GM21528 (cell line): ENCODE results near the gene HEG1.
A peak's percentile ranks its signal among the peaks of the same experiment; 100 is the strongest.
"Not testable (repeated sequence)": the region's sequence is repeated elsewhere in the genome, so short reads cannot be mapped to it uniquely, and the experiment has no call there.

Experiments
- ATAC-seq: cut with Tn5 transposase; IDR thresholded peaks from one replicate; pipeline ENCODE4 v1.9.1; 2021; ENCODE audit warnings: mild to moderate bottlenecking, moderate library complexity; ENCODE audit not compliant: unreplicated experiment, low FRiP score

Gene HEG1, protein sequence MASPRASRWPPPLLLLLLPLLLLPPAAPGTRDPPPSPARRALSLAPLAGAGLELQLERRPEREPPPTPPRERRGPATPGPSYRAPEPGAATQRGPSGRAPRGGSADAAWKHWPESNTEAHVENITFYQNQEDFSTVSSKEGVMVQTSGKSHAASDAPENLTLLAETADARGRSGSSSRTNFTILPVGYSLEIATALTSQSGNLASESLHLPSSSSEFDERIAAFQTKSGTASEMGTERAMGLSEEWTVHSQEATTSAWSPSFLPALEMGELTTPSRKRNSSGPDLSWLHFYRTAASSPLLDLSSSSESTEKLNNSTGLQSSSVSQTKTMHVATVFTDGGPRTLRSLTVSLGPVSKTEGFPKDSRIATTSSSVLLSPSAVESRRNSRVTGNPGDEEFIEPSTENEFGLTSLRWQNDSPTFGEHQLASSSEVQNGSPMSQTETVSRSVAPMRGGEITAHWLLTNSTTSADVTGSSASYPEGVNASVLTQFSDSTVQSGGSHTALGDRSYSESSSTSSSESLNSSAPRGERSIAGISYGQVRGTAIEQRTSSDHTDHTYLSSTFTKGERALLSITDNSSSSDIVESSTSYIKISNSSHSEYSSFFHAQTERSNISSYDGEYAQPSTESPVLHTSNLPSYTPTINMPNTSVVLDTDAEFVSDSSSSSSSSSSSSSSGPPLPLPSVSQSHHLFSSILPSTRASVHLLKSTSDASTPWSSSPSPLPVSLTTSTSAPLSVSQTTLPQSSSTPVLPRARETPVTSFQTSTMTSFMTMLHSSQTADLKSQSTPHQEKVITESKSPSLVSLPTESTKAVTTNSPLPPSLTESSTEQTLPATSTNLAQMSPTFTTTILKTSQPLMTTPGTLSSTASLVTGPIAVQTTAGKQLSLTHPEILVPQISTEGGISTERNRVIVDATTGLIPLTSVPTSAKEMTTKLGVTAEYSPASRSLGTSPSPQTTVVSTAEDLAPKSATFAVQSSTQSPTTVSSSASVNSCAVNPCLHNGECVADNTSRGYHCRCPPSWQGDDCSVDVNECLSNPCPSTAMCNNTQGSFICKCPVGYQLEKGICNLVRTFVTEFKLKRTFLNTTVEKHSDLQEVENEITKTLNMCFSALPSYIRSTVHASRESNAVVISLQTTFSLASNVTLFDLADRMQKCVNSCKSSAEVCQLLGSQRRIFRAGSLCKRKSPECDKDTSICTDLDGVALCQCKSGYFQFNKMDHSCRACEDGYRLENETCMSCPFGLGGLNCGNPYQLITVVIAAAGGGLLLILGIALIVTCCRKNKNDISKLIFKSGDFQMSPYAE (N-terminal part only)

DNA sequence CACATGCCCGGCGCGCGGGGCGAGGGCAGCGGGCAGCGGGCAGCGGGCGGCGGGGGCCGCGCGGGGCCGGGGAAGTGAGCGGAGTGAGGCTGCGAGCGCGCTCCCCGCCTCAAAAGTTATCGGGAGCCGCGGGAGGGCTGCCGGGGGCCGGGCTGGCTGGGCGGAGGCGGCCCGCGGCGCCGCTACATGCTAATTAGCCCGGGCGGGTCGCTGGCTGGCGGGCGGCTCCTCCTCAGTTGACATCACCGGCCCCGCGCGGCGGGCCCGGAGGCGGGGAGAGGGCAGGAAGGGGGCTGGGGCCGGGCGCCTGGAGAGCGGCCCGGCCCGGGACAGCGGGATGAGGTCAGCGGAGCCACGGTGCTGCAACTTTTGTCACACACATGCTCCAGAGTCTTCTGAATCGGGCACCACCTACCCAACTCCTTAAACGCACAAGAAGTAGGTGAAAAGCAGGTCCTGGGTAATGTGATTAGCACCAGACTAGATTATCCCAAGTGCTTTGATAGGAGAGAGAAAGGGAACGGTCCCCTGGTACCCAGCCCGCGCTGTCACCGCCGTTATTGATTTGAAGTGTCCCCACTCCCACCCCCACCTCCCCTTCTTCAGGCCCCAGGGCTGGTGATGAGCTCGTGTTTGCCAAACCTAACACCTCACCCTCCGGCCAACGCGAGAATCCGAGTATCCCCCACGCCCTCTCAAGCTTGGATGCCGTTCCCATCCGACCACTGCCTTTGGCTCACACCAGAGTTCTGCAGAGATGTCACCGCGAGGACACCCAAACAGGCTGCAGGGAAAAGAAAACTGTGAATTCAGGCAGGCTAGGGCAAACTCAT is at the start of gene HEG1:
Gene HEG1, minus strand, starts transcription at position 85 of the 833 bp plus-strand sequence. CDS start 107 bp downstream, outside the sequence.
- peak; percentile 54 for ATAC-seq

DNA sequence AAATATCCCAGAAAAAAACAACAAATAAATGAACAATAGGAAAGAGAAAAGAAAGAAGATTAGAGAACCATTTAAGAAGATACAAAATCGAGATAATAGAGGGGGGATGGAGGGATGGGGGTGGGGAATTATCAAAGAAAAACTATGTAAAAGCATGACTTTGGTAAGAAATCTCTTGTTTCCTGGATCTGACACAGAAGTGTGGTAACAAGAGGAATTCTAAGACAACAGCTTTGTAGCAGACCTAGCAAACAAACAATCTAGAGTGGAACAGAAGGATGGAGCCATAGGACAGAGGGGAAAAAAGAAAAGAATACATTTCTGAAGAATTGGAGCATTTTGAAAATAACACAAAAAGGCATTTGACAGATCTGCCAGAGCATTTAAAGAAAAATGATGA is 49.3 kb upstream of the HEG1 start:
- no peak for ATAC-seq

DNA sequence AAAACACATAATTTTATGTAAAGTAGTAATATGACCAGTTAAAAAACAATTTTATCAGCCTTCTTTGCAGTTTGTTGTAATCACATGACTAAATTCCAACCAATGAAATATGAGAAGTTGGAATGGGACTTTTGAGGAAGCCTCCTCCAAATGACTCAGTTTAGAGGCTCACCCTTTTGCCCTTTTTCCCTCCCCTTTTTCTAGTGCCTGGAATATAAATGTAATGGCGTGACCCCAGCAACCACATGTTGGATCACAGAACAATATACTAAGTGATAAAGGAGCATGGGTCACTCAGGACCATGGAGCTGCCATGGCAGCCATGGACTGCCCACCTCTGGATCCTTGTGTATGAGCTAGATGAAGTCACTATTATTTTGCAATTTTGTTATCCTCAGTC is 48.8 kb upstream of the HEG1 start:
- ATAC-seq = no peak

DNA sequence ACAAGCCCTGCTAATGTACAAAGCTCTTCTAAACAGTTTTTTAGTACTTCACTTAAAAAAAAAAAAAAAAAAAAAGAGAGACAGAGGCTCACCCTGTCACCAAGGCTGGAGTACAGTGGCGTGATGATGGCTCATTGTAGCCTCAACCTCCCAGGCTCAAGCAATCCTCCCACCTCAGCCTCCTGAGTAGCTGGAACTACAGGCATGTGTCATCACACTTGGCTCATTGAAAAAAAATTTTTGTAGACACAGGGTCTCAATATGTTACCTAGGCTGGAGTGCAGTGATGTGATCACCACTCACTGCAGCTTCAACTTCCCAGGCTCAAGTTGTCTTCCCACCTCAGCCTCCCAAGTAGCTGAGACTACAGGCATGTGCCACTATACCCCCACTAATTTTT is 47.6 kb upstream of the HEG1 start:
- no peak for ATAC-seq

DNA sequence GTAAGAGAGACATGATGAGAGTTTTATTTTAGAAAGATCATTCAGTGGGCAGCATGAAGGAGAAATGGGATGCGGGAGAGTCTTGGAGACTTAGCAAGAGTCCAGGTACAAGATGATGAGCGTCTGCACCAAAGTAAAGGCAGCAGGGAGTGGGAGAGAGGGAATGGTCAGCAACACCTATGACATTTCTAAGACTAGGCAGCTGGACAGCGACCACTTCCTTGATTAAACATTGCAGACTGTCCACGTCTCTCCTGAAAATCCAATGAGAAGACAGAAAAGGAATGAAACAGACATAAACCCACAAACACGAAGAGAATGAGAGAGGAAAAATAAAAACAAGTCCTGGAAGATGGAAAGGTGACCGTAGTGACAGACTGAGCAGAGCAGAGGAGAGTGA is 46.7 kb upstream of the HEG1 start:
- ATAC-seq = no peak

DNA sequence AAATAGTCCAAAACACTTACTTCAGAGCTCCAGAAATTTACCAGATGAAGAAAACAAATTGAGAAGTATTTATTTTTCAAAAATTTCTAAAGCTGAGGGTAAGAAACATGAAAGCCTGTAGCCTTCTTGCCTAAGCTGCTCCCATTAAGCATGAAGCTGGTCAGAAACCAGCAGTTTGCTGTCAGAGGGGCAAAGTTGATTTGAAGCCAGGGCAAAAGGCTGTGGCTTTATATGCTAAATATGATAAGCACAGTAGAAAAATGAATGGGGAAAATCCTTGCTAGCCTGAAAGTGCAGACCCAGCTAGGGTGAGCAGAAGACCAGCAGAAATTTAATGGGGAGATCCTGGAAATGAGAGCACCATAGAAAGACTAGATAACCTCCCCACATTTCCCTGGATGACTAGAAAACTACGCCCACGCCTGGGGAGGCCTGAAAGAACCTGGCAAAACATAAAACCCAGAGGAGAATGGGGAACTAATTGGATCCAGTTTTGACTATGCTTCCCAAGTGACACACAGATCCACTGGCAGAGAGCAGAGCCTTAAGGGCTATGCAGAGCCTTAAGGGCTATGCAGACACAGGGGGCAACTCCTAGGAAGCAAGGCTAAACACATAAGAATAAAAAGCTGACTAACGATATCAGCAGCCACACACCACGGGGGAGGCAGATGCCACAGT is 43.0 kb upstream of the HEG1 start:
- no peak for ATAC-seq

DNA sequence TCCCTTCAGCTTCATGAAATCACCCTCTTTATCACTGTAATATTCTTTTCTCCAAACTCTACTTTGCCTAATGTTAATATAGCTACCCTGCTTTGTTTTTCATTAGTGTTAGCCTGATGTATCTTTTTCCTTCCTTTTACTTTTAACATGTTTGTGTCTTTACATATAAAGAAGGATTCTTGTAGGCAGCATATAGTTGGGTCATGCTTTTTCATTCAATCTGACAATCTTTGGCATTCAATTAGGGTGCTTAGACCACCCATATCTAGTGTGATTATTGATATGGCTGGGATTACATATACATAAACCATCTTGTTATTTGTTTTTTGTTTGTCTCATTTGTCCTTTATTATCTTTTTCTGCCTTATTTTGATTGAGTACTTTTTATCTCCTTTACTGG is 34.9 kb upstream of the HEG1 start:
- no peak for ATAC-seq

DNA sequence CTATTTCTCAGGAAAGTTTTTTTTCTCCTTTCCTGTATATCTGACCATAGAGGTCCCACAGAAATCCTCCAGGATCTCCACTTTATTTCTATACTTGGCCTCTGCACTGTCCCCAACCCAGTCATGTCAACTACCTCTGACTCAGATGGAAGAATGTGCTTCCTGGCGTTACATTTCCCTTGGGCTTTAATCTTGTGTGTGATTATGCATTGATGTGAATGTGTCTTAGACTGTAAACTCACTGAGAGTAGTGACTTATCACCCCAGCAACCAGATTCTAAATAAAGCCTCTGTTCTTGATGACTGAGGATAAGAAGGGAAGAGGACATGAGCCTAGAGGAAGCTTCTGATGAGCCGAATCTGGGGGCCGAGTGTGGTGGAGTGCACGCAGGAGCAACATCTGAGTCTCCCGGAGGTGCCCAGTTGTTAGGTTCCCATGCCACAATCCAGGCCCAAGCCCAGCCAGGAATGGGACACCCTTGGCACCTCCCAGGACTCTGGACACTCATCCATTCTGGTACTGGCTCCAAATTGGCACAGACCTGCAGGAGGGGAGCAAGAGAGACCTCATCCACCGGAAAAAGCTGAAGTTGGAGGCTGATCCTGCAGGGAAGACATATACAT is 32.1 kb upstream of the HEG1 start:
- no peak for ATAC-seq

DNA sequence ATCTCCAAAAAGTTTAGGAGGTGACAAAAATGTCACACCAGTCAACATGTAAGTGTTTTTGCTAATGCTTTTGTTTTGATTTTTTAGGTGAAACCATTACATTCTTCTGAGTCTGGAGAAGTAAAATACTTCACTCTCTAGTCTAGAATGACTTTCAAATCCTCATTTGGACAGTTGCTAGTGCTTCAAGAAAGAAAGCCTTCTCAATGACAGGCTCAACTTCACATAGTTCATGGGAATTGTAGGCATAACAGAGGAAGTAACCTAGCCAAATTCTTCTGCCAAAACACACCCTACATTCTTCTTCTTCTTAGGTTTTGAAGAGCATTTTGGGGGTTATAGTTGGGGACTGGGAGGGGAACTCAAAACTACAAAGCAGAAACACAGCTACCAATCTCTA is 29.4 kb upstream of the HEG1 start:
- ATAC-seq = no peak

DNA sequence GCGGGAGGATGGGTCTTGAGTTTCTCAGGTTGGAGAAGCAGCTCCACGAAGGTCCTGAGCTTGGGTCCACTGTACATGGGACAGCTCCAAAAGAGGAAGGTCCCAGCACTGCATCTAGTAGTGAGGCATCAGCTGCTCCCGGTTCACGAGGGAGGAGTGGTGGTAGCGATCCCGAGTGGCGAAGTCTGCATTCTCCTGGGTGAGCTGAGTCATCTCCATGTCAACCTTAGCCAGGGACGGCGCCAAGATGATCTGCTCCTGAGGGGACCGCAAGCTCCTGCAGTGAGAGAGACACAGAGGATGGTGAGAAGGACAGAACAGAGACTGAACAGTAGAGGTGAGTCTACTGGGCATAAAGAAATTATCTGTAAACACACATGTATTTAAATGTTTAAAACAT is 28.0 kb upstream of the HEG1 start:
- no peak for ATAC-seq

DNA sequence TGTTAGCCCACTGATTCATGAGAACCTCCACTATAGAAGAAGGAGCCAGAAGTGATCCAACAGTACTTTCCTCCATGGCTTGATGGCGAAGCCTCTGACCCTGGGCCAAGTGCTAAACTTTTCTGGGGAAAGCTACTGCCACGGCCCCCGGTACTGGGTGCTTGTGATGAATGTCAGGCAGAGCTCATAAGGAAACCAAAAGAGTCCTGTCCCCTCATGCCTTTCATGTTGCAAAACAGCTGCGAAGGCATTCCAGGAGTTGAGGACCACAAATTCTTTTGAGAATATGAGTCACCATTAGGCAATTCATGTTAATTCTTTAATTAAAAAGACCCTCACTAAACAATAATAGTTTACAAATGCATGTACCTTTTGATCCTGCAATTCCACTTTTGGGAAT is 26.5 kb upstream of the HEG1 start:
- not testable (repeated sequence) for ATAC-seq

DNA sequence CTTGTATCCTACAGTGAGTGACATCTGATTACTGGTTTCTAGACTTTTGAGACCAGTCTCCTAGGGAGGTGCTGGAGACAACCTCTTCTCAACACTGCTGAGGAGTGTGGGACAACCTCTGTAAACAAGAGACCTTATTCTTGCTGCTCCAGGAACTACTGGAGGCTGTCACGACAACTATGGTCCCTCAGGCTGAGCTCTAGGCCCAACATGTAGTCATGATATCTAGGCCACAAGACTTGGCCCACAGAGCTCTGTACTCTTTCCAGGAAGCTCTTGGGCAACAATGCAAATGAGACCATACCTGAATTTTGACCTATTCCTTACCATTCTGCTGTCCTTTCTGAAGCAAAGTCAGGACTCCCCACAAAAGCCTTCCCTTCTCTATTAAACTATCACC is 24.3 kb upstream of the HEG1 start:
- no peak for ATAC-seq

DNA sequence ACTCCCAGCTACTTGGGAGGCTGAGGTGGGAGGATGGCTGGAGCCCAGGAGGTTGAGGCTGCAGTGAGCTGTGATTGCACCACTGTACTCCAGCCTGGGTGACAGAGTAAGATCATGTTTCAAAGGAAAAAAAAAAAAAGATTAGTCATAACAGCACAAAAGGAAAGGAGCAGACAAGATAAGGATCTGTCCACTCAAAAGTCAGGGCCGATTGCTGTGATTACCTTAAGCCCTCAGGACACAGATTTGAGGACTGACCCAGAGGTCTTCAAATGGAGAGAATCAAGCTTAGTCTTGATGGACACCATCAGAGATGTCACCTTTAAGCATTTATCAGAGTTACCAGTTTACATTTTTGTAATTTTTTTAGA is 23.9 kb upstream of the HEG1 start:
- ATAC-seq = no peak

DNA sequence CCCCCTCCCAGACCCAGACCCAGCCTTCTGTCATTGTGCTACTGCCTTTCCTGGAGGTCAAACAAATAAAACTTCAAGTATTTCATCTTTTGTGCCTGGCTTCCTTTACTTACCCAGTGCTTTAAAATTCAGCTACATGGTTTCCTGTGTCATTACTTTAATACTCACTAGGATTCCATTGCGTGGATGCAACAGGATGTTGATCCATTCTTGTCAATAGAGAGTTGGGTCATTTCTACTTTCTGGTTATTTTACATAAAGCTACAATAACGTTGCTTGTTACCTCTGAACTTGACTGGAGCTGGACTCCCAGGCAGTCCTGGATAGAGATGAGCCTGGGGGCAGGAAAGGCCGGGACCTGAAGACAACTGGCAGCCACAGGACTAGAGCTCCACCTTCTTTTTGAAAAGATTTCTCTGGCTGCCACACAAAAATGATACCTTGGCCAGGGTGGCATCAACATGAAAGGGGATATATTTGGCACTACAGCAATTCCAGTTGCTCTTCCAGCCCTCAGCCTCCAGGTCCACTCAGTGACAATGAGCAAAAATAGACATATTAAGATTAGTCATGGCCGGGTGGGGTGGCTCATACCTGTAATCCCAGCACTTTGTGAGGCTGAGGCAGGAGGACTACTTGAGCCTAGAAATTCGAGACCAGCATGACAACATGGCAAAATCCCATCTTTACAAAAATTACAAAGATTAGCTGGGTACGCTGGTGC is 23.3 kb upstream of the HEG1 start:
- ATAC-seq = no peak

DNA sequence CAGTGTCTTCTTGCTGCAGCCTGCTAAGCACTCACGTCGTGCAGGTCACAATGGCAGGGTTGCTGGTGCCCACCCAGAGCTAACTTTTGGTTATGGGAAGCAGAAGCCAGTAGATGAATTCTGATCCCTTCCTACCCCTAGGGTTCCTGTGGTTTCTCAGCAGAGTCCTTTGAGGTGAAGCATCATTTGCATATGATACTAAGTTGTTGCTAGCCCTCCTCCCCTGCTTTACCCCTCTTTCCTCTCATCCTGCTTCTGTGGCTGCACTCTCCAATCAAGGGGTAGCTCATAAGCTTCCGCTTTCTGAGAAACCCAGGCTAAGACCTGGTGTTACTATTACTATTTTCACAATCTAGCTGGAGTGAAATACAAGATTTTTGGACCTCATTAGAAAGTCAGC is 22.1 kb upstream of the HEG1 start:
- no peak for ATAC-seq

DNA sequence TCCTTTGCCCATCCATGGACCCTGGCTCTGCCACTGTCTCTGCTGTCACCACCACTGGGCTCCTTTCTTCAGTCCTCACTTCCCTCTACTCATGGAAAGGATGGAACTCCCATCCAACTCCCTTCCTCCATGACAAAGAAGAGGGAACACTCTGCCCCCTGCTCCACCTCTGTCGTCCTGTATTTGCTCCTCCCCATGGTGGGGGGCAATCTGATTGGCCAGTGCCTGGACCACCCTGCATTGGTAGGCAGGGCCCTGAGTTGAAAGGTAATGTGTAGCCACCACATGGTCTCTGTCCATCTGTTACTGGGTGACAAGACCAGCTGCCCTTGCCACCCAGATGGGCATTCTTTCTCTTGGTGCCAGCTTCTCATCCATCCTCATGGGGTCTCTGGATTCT is 20.7 kb upstream of the HEG1 start:
- ATAC-seq = no peak

DNA sequence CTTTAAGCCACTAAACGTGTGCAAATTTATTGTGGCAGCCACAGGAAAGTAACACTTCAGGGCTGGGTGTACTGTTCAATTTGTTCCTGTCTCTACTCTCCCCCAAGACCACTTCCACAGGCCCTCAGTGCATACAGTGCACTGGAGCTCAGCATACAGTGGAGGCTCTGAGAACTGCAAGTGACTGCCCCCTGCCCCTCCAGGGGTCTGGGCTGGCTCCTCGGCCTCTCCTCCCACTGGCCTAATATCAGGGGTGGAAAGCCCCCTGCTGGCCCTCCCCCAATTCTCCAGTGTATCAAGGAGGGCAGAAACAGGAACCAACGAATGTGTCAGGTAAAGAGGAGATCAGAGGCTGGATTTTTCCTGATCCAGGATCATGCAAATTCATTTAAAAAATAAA is 19.9 kb upstream of the HEG1 start:
- no peak for ATAC-seq

DNA sequence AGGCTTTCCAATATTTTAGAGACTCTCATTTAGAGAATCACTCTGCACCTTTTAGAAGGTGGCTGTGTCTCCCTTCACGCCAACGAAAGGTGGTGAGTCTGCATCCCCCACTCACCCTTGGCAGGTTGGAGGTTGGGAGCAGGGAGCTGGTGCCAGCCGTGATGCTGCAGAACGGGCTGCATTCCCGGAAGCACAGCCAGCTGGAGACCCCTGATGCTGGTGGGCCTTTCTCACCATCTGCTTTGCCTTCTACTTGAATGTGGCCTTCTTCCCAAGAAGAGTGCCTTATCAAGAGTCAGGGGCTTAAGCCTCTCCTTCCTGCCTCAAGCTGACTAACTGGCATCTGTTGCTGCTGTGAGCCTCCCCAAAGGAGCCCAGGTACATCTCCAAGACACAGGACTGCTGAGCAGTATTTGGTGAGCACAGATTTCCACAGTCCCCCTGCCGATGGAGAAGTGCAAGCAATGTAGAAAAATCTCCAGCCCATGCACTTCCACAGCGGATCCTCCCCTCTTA is 17.7 kb upstream of the HEG1 start:
- ATAC-seq = no peak
